Right lobe of liver (tissue), 6 donors: Measurements from ENCODE around the gene ARL8B. TPM values are rescaled to one million over a fixed set of nuclear protein-coding genes. Genes with fewer than 3 reads are reported as not detected.

ENCODE experiments used
- ATAC-seq, 4 donors: fragments of 200-7000 bp; cut with Tn5 transposase; one replicate each; pipeline ENCODE4 v1.9.1; 2020; ENCODE audit warnings: mild to moderate bottlenecking in 4 of 4, moderate library complexity in 4 of 4
- DNase-seq, 3 donors: peaks; one replicate each; pipeline ENCODE4 v3.0.0-alpha.2; 2020
- H3K27ac ChIP-seq, 3 donors: fragments of 200-600 bp; one replicate each; pipeline ENCODE4 v1.8.0; 2022
- H3K27me3 ChIP-seq, 2 donors: fragments of 200-600 bp; one replicate each; pipeline ENCODE4 v1.8.0; 2022
- H3K36me3 ChIP-seq, 4 donors: fragments of 200-600 bp; sonication (generic) in 1 of 4; one replicate each; pipeline versions ENCODE4 v1.5.1 to v1.8.0; 2017 to 2022; ENCODE audit warnings: control low read depth in 1 of 4
- H3K4me1 ChIP-seq, 4 donors: fragments of 200-600 bp; sonication (generic) in 1 of 4; one replicate each; pipeline versions ENCODE4 v1.5.1 to v1.8.0; 2017 to 2022; ENCODE audit warnings: control low read depth in 1 of 4
- H3K4me3 ChIP-seq, 3 donors: fragments of 200-600 bp; one replicate each; pipeline ENCODE4 v1.8.0; 2022
- H3K9me3 ChIP-seq, 4 donors: fragments of 200-600 bp; sonication (generic) in 1 of 4; one replicate each; pipeline versions ENCODE4 v1.5.1 to v1.8.0; 2017 to 2022; ENCODE audit warnings: control low read depth in 1 of 4
- CTCF ChIP-seq, 4 donors: fragments of 200-600 bp in 3 of 4; fragments of 450-650 bp in 1 of 4; IDR thresholded peaks; one replicate each; pipeline versions ENCODE4 v1.5.1 to v1.8.0; 2016 to 2022; ENCODE audit warnings: antibody characterized with exemption in 4 of 4, mild to moderate bottlenecking in 2 of 4
- POLR2A ChIP-seq: fragments of 450-650 bp; IDR thresholded peaks from one replicate; pipeline ENCODE4 v1.6.1; 2017; ENCODE audit warnings: antibody characterized with exemption, mild to moderate bottlenecking
- WGBS: methylation state at CpG from one replicate; pipeline ENCODE4 v1.1.6; 2018; ENCODE audit warnings: low coverage, low lambda C conversion rate; ENCODE audit not compliant: insufficient coverage; ENCODE audit errors: missing lambda C conversion rate; 5-methylcytosine and 5-hydroxymethylcytosine counted together
- intact Hi-C, 2 donors: fragments of 100-400 bp; cut with DNase I; formaldehyde crosslinking; loops; one replicate each; pipeline versions ENCODE4 v1.11.2 to v1.14.1; 2022
- total RNA-seq, 6 experiments: library from RNA; depleted of rRNA in 2 of 6; stranded (reverse); fragments of >200 nt in 2 of 6; fragmentation: NEBNext Ultra II Directional in 3 of 6; extraction: Animal tissue kit (Norgen Biotek cat#: 25700) in 3 of 6; gene quantifications; one replicate each; pipeline versions ENCODE4 v1.1.0 to v1.2.4, GENCODE V29; 2016 to 2023
- donor health status: DM: no; HTN: yes; CAD: no.
- donor health status: DM: no; HTN: no; CAD: no.
- donor health status: DM: no; HTN: no; CAD: no.
- donor health status: DM: no; HTN: yes; CAD: no.
- donor health status: DM: no; HTN: yes; CAD: no.

The ARL8B gene
- total RNA-seq, 6 experiments from 2014 or later = 20.0 to 33.1 (median 26.7) TPM

GRCh38 chr3:5115506-5116162 lies 6.5 kb upstream of the ARL8B start:
- Histone ChIP-seq H3K27me3 (no peaks in the 10 kb centered on the region), H3K4me1 (no peaks in the 10 kb centered on the region), H3K36me3 (no peaks in the 10 kb centered on the region), H3K4me3 (no peak overlapping the region), H3K27ac (no peak overlapping the region), H3K9me3 (no peaks in the 10 kb centered on the region)
- TF ChIP-seq CTCF (IDR thresholded peaks at IDR 0.05) = no peak
- WGBS = 78% methylated on average over 5 of the region's 6 CpGs
- DNase-seq = no peak
- intact Hi-C loops = no loop called here
- ATAC-seq = no peak

- Histone ChIP-seq H3K4me1 (no peaks in the 10 kb centered on the region), H3K27me3 (no peaks in the 10 kb centered on the region), H3K4me3 (no peak overlapping the region), H3K36me3 (no peaks in the 10 kb centered on the region), H3K9me3 (no peaks in the 10 kb centered on the region), H3K27ac (no peak overlapping the region)
- DNase-seq (no peak), ATAC-seq (no peak)
- TF ChIP-seq CTCF (IDR thresholded peaks at IDR 0.05) (no peak), POLR2A (no peak)
- intact Hi-C loops = no loop called here
- WGBS = 74% methylated on average over 3 of the region's 3 CpGs
These were observed 5.6 kb upstream of the ARL8B start for GRCh38 chr3:5116538-5116937.

GRCh38 chr3:5120446-5120845 lies 1.6 kb upstream of the ARL8B start:
- intact Hi-C loops = no loop called here

GRCh38 chr3:5122741-5123706 lies 932 bp downstream of the ARL8B start:
- H3K4me1 ChIP-seq = peaks cover 0 to 27% (median 8%) of the 10 kb centered on the region in 4 donors
- intact Hi-C loops = no loop called here
- no peaks in the 10 kb centered on the region for H3K36me3 ChIP-seq
- peak; percentile 36 to 67 (median 59) for DNase-seq
- H3K27me3 ChIP-seq = no peaks in the 10 kb centered on the region
- no peaks in the 10 kb centered on the region for H3K9me3 ChIP-seq
- ATAC-seq = peak; percentile 67 to 77 (median 70)
- TF ChIP-seq POLR2A (peak; percentile 11), CTCF (IDR thresholded peaks at IDR 0.05) (no peak)
- peak overlapping the region; percentile 86 to 99 (median 88) for H3K27ac ChIP-seq
- 1% methylated on average over 26 of the region's 31 CpGs for WGBS
- H3K4me3 ChIP-seq = peak overlapping the region; percentile 95 to 100 (median 100)

More at GRCh38 chr3:5120446-5120845, 1.6 kb upstream of the ARL8B start:
- TF ChIP-seq POLR2A (no peak), CTCF (IDR thresholded peaks at IDR 0.05) (no peak)
- DNase-seq (no peak), ATAC-seq (no peak)
- WGBS = 41% methylated on average over 3 of the region's 3 CpGs
- Histone ChIP-seq H3K36me3 (no peaks in the 10 kb centered on the region), H3K9me3 (no peaks in the 10 kb centered on the region), H3K27me3 (no peaks in the 10 kb centered on the region), H3K4me3 (no peak overlapping the region), H3K4me1 (peaks cover 0 to 17% (median 8%) of the 10 kb centered on the region in 4 donors), H3K27ac (no peak overlapping the region)
